CD4-positive, alpha-beta T cell treated with Interleukin-4 for 4 hours (primary cell): ENCODE results near the gene ASMTL.
A peak's percentile ranks its signal among the peaks of the same experiment; 100 is the strongest.

Source experiments
- DNase-seq: peaks from one replicate; pipeline ENCODE4 v3.0.0-alpha.2; 2020

Gene ASMTL

DNA sequence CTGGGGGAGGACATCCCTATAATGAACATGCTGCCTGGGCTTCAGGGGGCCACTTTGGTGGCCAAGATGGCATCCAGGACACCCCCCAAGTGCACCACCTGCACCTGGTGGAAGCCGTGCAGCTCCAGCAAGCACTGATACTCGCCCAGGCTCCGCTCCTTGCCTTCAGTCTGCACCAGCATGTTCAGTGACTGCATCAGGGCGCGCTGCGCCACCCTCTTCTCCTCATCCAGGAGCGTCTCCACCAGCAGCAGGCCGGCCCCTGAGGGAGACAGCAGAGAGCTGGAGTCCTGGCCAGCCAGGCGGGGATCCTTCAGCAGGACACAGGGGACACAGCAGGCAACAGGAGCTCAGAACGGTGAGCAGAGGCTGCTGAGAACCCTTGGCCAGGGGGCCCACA is 49.5 kb downstream of the ASMTL start:
- DNase-seq = no peak

- DNase-seq = no peak
These were observed 50.9 kb downstream of the ASMTL start for GRCh38 chrX:1401611-1402430.

DNA sequence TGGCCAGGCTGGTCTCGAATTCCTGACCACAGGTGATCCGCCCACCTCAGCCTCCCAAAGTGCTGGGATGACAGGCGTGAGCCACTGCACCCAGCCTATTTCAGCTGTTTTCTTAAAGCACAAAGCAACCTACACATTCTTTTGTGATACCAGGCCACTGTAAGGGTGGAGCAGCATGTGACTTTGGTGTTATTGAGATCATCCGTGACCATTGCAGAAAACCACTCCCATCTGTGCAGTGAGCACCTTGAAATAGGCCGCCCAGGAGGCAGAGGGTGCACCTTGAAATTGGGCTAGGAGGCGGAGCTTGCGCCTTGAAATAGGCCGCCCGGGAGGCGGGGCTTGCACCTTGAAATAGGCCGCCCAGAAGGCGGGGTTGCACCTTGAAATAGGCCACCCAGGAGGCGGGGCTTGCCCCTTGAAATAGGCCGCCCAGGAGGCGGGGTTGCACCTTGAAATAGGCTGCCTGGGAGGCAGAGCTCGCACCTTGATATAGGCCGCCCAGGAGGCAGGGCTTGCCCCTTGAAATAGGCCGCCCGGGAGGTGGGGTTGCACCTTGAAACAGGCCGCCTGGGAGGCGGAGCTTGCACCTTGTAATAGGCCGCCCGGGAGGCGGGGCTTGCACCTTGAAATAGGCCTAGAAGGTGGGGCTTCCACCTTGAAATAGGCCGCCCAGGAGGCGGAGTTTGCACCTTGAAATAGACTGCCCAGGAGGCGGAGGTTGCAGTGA is 51.8 kb downstream of the ASMTL start:
- DNase-seq = no peak

DNA sequence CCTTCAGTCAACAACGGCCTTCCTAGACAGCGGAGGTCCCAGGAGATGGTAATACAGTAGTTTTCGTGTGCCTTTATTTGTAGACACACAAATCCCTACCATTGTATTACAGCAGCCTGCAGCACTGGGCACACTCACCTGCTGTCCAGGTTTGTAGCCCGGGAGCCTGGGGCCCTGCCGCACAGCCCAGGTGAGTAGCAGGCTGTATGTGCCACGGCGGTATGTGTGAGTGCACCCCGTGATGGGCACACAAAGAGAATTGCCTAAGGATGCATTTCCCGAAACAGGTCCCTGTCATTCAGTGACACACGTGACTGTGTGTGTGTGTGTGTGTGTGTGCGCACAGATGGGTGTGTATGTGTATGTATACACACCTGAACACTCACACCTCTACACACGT is 52.7 kb downstream of the ASMTL start:
- no peak for DNase-seq

- DNase-seq = no peak
These were observed 54.0 kb downstream of the ASMTL start for GRCh38 chrX:1398431-1399340.

DNA sequence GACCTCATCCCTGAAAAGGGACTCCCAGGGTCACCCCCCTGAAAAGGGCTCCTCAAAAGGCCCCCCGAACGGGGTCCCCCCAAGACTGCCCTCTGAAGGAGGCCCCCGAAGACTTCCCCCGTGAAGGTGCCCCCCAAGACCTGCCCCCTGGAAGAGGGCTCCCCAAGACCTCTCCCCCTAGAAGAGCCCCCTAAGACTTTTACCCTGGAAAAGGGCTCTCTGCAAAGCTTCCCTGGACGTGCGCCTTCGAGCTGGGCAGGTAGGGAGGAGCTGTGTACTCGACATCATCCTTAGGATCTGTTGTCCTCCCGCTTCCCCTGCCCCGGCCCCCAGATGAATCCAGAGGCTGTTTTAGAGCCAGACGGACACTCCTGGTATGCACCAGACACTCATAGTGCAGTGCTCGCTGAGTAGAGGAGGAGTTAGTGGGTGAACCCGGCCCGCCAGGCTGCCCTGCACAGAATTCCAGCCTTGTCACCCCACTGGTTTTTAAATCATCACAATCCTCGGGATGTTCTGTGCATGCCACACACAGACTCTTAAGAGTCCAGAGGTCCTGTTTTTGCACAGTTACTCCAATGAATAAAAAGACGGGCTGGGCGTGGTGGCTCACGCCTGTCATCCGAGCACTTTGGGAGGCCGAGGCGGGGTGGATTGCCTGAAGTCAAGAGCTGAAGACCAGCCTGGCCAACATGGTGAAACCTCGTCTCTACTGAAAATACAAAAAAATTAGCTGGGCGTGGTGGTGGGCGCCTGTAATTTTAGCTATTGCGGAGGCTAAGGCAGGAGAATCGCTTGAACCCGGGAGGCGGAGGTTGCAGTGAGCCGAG is 55.1 kb downstream of the ASMTL start:
- no peak for DNase-seq

DNA sequence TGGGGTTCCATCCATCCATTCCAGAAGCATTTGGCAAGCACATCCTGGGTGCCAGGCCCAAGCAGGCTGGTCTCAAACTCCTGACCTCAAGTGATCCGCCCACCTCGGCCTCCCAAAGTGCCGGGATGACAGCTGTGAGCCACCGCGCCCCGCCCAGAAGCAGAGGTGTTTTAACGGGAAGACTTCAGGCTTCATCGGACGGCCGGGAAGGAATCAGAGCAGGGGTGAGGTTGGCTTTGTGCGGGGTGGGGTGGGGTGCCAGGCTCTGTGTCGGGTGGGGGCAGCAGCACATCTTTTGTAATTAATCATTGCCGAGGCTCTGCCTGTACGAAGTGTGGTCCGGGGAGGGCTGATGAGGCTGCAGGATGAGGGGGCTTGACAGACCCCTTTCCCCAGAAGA is 55.7 kb downstream of the ASMTL start:
- DNase-seq = no peak

DNA sequence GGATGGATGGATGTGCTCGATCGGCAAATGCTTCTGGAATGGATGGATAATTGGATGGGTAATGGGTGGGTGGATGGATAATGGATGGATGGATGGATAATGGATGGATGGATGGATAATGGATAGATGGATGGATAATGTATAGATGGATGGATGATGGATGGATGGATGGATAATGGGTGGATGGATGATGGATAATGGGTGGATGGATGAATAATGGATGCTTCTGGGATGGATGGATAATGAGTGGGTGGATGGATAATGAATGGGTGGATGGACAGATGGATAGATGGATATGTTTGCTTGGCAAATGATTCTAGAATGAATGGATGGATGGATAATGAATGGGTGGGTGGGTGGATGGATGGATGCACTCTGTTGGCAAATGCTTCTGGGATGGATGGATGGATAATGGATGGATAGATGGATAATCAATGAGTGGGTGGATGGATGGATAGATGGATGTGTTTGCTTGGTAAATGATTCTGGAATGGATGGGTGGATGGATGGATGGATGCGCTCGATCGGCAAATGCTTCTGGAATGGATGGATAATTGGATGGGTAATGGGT is 57.0 kb downstream of the ASMTL start:
- no peak for DNase-seq

DNA sequence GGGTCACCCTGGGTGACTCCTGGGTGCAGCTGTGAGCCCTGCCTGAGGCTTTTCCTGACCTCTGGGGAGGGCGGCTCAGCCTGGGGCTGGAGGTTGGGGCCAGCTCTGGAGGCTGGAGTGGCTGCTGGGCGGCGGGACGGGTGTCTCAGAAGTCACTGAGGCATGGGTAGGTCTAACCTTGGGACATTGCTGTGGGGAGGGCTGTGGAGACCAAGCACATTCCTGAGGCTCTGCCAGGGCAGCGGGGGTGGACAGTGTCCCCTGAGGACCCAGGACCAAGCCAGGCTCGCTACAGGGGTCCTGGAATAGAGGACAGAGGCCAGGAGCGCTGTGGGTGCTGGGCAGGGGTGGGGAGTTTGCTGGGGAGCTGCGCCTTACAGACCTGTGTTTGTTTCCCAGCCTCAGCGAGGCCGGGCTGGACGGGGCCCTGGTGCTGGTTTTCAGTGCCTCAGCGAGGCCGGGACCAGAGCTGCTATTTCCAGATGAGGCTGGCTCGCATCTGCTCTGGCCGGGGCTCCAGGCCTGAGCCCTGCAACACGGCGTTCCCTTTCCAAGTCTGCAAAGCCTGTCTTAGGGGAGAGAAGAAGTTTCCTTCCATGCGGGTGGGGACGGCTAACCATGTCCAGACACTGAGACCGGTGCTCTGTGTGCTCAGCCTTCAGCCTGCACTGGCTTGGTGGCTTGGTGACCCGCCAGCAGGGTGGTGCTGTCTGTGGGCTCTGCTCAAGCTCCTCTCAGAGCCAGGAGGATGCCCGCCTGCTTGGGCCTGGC is 57.8 kb downstream of the ASMTL start:
- DNase-seq = no peak

- DNase-seq = no peak
These were observed 58.7 kb downstream of the ASMTL start for GRCh38 chrX:1393871-1394615.

DNA sequence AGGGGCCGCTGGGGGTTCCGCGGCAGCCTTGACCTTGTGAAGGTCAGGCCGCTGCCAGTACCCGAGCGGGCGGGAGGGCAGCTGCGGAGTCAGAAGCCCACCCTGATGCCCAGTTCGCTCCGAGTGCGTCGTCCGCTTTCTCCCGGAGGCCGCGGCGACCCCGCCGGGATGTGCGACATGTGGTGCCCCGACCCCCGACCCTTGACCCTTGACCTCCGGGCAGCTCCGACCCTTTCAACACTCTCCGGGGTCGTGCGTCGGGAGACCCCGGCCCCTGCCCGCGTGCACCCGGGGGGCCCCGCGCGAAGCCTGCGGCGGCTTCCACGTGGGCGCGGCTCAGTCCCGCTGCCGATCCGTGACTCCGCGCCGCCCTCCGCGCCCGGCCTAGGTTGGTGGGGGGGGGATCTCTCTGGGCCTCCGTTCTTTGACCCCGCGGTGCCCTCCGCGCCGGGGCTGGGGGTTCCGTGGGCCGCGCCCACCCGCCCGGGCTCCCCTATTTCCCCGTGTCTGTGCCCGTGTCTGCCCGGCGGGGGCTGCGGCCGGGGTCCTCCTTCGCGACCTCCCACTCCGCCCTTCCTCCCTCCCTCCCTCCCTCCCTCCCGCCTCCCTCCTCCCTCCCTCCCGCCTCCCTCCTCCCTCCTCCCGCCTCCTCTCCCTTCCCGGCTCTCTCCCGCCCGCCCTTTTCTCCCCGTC is 60.2 kb downstream of the ASMTL start:
- DNase-seq = no peak

DNA sequence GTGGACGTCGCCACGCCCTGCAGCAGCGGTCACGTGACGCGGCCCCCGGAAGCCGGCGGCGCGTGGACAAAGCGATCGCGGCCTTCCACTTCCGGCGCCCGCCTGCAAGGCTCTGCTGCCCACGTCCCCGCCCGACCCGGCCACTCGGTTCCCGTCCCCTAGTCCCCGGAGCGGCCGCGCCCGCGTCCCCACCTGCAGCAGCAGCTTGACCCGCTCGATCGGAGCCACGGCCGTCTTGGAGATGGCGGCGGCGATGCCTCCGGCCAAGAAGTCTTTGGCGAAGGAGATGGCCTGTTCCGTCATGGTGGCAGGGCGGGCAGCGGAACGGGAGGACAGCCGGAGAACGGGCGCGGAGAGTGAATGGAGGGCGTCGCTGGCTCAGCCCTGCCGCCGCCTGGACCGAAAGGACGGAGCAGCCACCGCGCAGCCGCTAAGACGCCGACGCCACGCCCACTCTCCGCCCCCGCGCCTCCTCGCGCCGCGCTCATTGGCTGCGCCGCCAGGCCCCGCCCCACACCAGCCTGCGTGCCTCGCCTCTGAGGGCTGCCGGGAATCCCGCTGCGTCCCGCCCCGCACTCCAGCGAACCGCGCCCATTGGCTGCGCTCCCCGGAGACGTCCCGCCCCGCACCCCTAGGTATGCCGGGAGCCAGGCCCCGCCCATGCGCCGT is 60.9 kb downstream of the ASMTL start, which contains the start of gene SLC25A6:
TSS of gene SLC25A6 (minus strand) at position 407 of the 669 bp plus-strand sequence. CDS start at position 303, 104 bp downstream.
- peak; percentile 98 for DNase-seq

GRCh38 chrX:1391370-1391706 is 61.4 kb downstream of the ASMTL start:
- peak; percentile 87 for DNase-seq

- no peak for DNase-seq
These were observed 61.9 kb downstream of the ASMTL start for GRCh38 chrX:1390621-1391369.

DNA sequence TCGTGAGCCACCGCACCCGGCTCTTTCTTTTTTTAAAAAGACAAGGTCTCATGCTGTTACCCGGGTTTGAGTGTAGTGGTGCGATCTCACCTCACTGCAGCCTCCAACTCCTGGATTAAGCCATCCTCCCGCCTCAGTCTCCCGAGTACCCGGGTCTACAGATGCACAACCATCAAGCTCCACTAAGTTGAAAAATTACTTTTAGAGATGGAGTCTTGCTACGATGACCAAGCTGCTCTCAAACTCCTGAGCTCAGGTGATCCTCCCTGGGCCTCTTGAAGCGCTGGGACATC is 62.8 kb downstream of the ASMTL start:
- no peak for DNase-seq

DNA sequence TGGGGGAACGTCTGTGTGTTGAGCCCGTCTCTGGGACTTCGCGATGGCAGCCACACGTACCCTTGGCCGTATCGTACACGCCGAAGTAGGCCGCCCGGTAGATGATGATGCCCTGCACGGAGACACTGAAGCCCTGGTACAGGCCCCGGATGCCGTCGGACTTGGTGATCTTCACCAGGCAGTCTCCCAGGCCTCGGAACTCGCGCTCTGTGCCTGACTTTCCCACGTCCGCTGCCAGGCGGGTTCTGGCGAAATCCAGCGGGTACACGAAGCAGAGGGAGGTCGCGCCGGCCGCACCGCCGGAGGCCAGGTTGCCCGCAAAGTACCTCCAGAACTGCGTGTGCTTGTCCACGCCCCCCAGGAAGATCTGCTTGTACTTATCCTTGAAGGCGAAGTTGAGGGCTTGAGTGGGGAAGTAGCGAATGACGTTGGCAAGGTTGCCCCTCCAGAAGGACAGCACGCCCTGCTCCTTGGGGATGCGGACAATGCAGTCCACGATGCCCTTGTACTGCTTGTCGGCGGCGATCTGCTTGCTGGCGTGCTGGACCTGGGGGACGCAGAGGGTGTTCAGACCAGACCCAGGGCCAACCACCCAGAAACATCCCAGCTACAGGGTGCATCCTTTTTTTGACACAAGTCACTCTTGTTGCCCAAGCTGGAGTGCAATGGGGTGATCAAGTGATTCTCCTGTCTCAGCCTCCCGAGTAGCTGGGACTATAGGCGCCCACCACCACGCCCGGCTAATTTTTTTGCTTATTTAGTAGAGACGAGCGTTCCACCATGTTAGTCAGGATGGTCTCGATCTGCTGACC is 63.3 kb downstream of the ASMTL start:
- DNase-seq = no peak

- DNase-seq = no peak
These were observed 64.1 kb downstream of the ASMTL start for GRCh38 chrX:1388651-1389050.
